Body of pancreas (tissue), 4 donors: ENCODE measurements around the gene PIK3R4. TPM values are rescaled to one million over a fixed set of nuclear protein-coding genes. Genes with fewer than 3 reads are reported as not detected.

Source experiments
- ATAC-seq: fragments of 150-250 bp; one replicate; pipeline ENCODE4 v1.9.1; 2016
- DNase-seq, 4 donors: peaks; one replicate each; pipeline ENCODE4 v3.0.0-alpha.2; 2019
- H3K27ac ChIP-seq, 4 donors: fragments of 200-600 bp; sonication (generic); 1 replicate in 3 of 4; 2 replicates in 1 of 4; pipeline versions ENCODE4 v1.5.1 to v1.6.1; 2016 to 2019; ENCODE audit warnings: mild to moderate bottlenecking in 1 of 4, mixed read lengths in 1 of 4, moderate library complexity in 1 of 4
- H3K27me3 ChIP-seq, 2 donors: fragments of 200-600 bp; sonication (generic); one replicate each; pipeline ENCODE4 v1.6.0; 2016; ENCODE audit warnings: mild to moderate bottlenecking in 1 of 2
- H3K36me3 ChIP-seq, 2 donors: fragments of 200-600 bp; sonication (generic); replicated peaks in 1 of 2; 2 replicates each; pipeline ENCODE4 v1.5.1; 2016; ENCODE audit warnings: low read depth in 2 of 2; ENCODE audit not compliant: insufficient read depth in 1 of 2
- H3K4me1 ChIP-seq: fragments of 200-600 bp; sonication (generic); one replicate; pipeline ENCODE4 v1.6.0; 2016
- H3K4me3 ChIP-seq, 2 donors: fragments of 200-600 bp; sonication (generic); 1 replicate in 1 of 2; 2 replicates in 1 of 2; pipeline ENCODE4 v1.5.1; 2016 to 2019
- H3K9me3 ChIP-seq, 3 donors: fragments of 200-600 bp; sonication (generic); 1 replicate in 2 of 3; 2 replicates in 1 of 3; pipeline ENCODE4 v1.5.1; 2016
- CTCF ChIP-seq, 7 experiments: fragments of 450-650 bp in 4 of 7; fragments of 200-600 bp in 3 of 7; sonication (generic) in 3 of 7; IDR thresholded peaks; one replicate each; pipeline ENCODE4 v1.5.1; 2016 to 2019; ENCODE audit warnings: antibody characterized with exemption in 7 of 7
- POLR2A ChIP-seq, 3 donors: fragments of 450-650 bp; IDR thresholded peaks; one replicate each; pipeline ENCODE4 v1.6.1; 2016; ENCODE audit warnings: antibody characterized with exemption in 3 of 3, mild to moderate bottlenecking in 2 of 3
- WGBS, 2 donors: methylation state at CpG; one replicate each; pipeline ENCODE4 v1.1.5; 2017; 5-methylcytosine and 5-hydroxymethylcytosine counted together
- intact Hi-C: fragments of 100-400 bp; cut with DNase I; formaldehyde crosslinking; loops from one replicate; pipeline ENCODE4 v1.15.1; 2023
- total RNA-seq, 2 donors: library from RNA; depleted of rRNA; stranded (reverse); fragments of >200 nt; gene quantifications; one replicate each; pipeline ENCODE4 v1.1.0, GENCODE V29; 2016

PIK3R4 gene
- total RNA-seq, 2 donors from 2014 or later = 20.8 to 28.0 TPM

- H3K36me3 ChIP-seq = no peaks in the 10 kb centered on the region
- no peaks in the 10 kb centered on the region for H3K9me3 ChIP-seq
- 88 to 100% methylated on average over 1 of the region's 1 CpG for WGBS, 2 donors
- H3K27ac ChIP-seq = no peak overlapping the region
- H3K27me3 ChIP-seq = no peaks in the 10 kb centered on the region
- ATAC-seq = no peak
- TF ChIP-seq POLR2A (IDR thresholded peaks at IDR 0.05) = no peak
- no peak overlapping the region for H3K4me3 ChIP-seq
- intact Hi-C loops = no loop called here
- H3K4me1 ChIP-seq = no peaks in the 10 kb centered on the region
- DNase-seq = no peak
These were observed 92.5 kb downstream of the PIK3R4 start for GRCh38 chr3:130654091-130654490.

GRCh38 chr3:130649061-130649654, 97.5 kb downstream of the PIK3R4 start:
- Histone ChIP-seq H3K9me3 (no peaks in the 10 kb centered on the region), H3K4me1 (no peaks in the 10 kb centered on the region), H3K4me3 (no peak overlapping the region), H3K27ac (no peak overlapping the region), H3K36me3 (no peaks in the 10 kb centered on the region), H3K27me3 (no peaks in the 10 kb centered on the region)
- intact Hi-C loops = no loop called here
- DNase-seq = no peak
- 85% methylated on average over 30 of the region's 30 CpGs for WGBS, 2 donors
- TF ChIP-seq CTCF (IDR thresholded peaks at IDR 0.05) (no peak), POLR2A (IDR thresholded peaks at IDR 0.05) (no peak)
- no peak for ATAC-seq

GRCh38 chr3:130648293-130648692, 98.3 kb downstream of the PIK3R4 start:
- no peak for DNase-seq
- intact Hi-C loops = no loop called here

GRCh38 chr3:130645261-130645660, 101.4 kb downstream of the PIK3R4 start:
- WGBS, 2 donors = 63 to 72% methylated on average over 1 of the region's 1 CpG
- no peaks in the 10 kb centered on the region for H3K4me1 ChIP-seq
- TF ChIP-seq CTCF (IDR thresholded peaks at IDR 0.05) (no peak), POLR2A (IDR thresholded peaks at IDR 0.05) (no peak)
- H3K27me3 ChIP-seq = no peaks in the 10 kb centered on the region
- intact Hi-C loops = no loop called here
- H3K36me3 ChIP-seq = no peaks in the 10 kb centered on the region
- no peak for DNase-seq
- no peak for ATAC-seq
- no peak overlapping the region for H3K4me3 ChIP-seq
- H3K27ac ChIP-seq = no peak overlapping the region
- H3K9me3 ChIP-seq = no peaks in the 10 kb centered on the region

More at GRCh38 chr3:130648293-130648692, 98.3 kb downstream of the PIK3R4 start:
- H3K27me3 ChIP-seq = no peaks in the 10 kb centered on the region
- no peak overlapping the region for H3K4me3 ChIP-seq
- H3K4me1 ChIP-seq = no peaks in the 10 kb centered on the region
- WGBS, 2 donors = 91 to 94% methylated on average over 2 of the region's 2 CpGs
- ATAC-seq = no peak
- H3K36me3 ChIP-seq = no peaks in the 10 kb centered on the region
- no peak overlapping the region for H3K27ac ChIP-seq
- no peaks in the 10 kb centered on the region for H3K9me3 ChIP-seq
- TF ChIP-seq POLR2A (IDR thresholded peaks at IDR 0.05) (no peak), CTCF (IDR thresholded peaks at IDR 0.05) (no peak)

GRCh38 chr3:130644628-130645253, 101.9 kb downstream of the PIK3R4 start:
- H3K4me3 ChIP-seq = no peak overlapping the region
- H3K4me1 ChIP-seq = no peaks in the 10 kb centered on the region
- no peaks in the 10 kb centered on the region for H3K9me3 ChIP-seq
- TF ChIP-seq POLR2A (IDR thresholded peaks at IDR 0.05) (no peak), CTCF (IDR thresholded peaks at IDR 0.05) (no peak)
- no peak overlapping the region for H3K27ac ChIP-seq
- WGBS, 2 donors = 70 to 78% methylated on average over 4 of the region's 4 CpGs
- no peaks in the 10 kb centered on the region for H3K36me3 ChIP-seq
- intact Hi-C loops = no loop called here
- no peaks in the 10 kb centered on the region for H3K27me3 ChIP-seq
- ATAC-seq = no peak
- DNase-seq = no peak
